A549 (cell line): ENCODE data around the gene FNTB. TPM values are rescaled to one million over a fixed set of nuclear protein-coding genes. Genes with fewer than 3 reads are reported as not detected.

Source experiments
- ATAC-seq, 2 experiments: fragments of 200-7000 bp in 1 of 2; fragments of >200 bp in 1 of 2; cut with Nextera tagmentation in 1 of 2; cut with Tn5 transposase in 1 of 2; 3 replicates each; pipeline versions ENCODE4 v1.8.0 to v1.9.1; 2018 to 2020; ENCODE audit warnings: mild to moderate bottlenecking in 1 of 2, moderate library complexity in 1 of 2
- CTCF ChIA-PET: fragments of 300-600 bp; sonication (Branson Sonifier 250); formaldehyde crosslinking; extraction: SDS; loops from one replicate; lab custom pipeline; 2021; ENCODE audit warnings: antibody characterized with exemption, inconsistent platforms; lab: Yijun Ruan, JAX
- POLR2A ChIA-PET: fragments of 350-600 bp; formaldehyde crosslinking; extraction: SDS; loops from one replicate; lab custom pipeline; 2021; ENCODE audit warnings: antibody characterized with exemption, inconsistent platforms; lab: Yijun Ruan, JAX
- DNase-seq, 2 experiments: peaks; one replicate each; pipeline versions ENCODE4 v3.0.0 to v3.0.0-alpha.2; 2011 to 2016; ENCODE audit warnings: low read depth in 1 of 2, low spot score in 1 of 2
- FAIRE-seq: peaks from 2 replicates; lab custom pipeline; 2011; peaks lifted over from hg19 to GRCh38; lab: Jason Lieb, UNC
- H3K27ac ChIP-seq, 2 experiments: fragments of >200 bp; sonication (Bioruptor Twin); formaldehyde crosslinking; 3 replicates each; pipeline ENCODE4 v1.5.1; 2016 to 2017
- H3K4me1 ChIP-seq: fragments of >200 bp; sonication (Bioruptor Twin); formaldehyde crosslinking; 3 replicates; pipeline ENCODE4 v1.6.1; 2016
- H3K4me2 ChIP-seq: fragments of >200 bp; sonication (Bioruptor Twin); formaldehyde crosslinking; 3 replicates; pipeline ENCODE4 v1.6.1; 2016
- H3K4me3 ChIP-seq: fragments of >200 bp; sonication (Bioruptor Twin); formaldehyde crosslinking; 3 replicates; pipeline ENCODE4 v1.5.1; 2016
- H3K9me3 ChIP-seq: fragments of >200 bp; sonication (Bioruptor Twin); formaldehyde crosslinking; 3 replicates; pipeline ENCODE4 v1.6.1; 2016
- ATOH8 ChIP-seq: fragments of 250-450 bp; sonication (Bioruptor Pico); IDR thresholded peaks from 2 replicates; pipeline ENCODE4 v1.5.0; 2020; ENCODE audit warnings: low read depth, mild to moderate bottlenecking, moderate library complexity
- BCL3 ChIP-seq: fragments of >200 bp; sonication (Bioruptor Twin); formaldehyde crosslinking; IDR thresholded peaks from 3 replicates; pipeline ENCODE4 v1.6.1; 2016
- CBX2 ChIP-seq: fragments of 200-600 bp; sonication (generic); IDR thresholded peaks from 2 replicates; pipeline ENCODE4 v1.6.1; 2016; ENCODE audit warnings: low read depth, mild to moderate bottlenecking, borderline replicate concordance
- CEBPB ChIP-seq, 2 experiments: fragments of >200 bp in 1 of 2; sonication (Bioruptor Twin) in 1 of 2; formaldehyde crosslinking in 1 of 2; IDR thresholded peaks; 2 replicates each; pipeline ENCODE4 v1.6.1; 2012 to 2016
- CHD2 ChIP-seq: fragments of 150-350 bp; IDR thresholded peaks from 2 replicates; pipeline ENCODE4 v1.6.1; 2014; ENCODE audit warnings: low read length; ENCODE audit not compliant: partially characterized antibody
- EHF ChIP-seq: fragments of 250-450 bp; sonication (Bioruptor Pico); IDR thresholded peaks from 2 replicates; pipeline ENCODE4 v1.5.0; 2020; ENCODE audit warnings: mild to moderate bottlenecking
- ESRRA ChIP-seq: fragments of 150-350 bp; IDR thresholded peaks from 2 replicates; pipeline ENCODE4 v1.6.1; 2014; ENCODE audit warnings: mild to moderate bottlenecking, low read length, borderline replicate concordance
- FOSB ChIP-seq: fragments of 250-450 bp; sonication (Bioruptor Pico); IDR thresholded peaks from 2 replicates; pipeline ENCODE4 v1.5.0; 2020; ENCODE audit warnings: mild to moderate bottlenecking, moderate library complexity
- FOXS1 ChIP-seq: fragments of 250-450 bp; sonication (Bioruptor Pico); IDR thresholded peaks from 2 replicates; pipeline ENCODE4 v1.5.0; 2020; ENCODE audit warnings: mild to moderate bottlenecking, moderate library complexity
- GATA3 ChIP-seq: IDR thresholded peaks from 2 replicates; pipeline ENCODE4 v1.6.1; 2012; ENCODE audit warnings: borderline replicate concordance
- HEYL ChIP-seq: fragments of 250-450 bp; sonication (Bioruptor Pico); IDR thresholded peaks from 2 replicates; pipeline ENCODE4 v1.8.0; 2021; ENCODE audit warnings: mild to moderate bottlenecking, moderate library complexity
- HMGXB4 ChIP-seq: fragments of 250-450 bp; sonication (Bioruptor Pico); IDR thresholded peaks from 2 replicates; pipeline ENCODE4 v1.5.0; 2021; ENCODE audit warnings: mild to moderate bottlenecking, moderate library complexity, borderline replicate concordance
- HOXB5 ChIP-seq: fragments of 250-450 bp; sonication (Bioruptor Pico); IDR thresholded peaks from 2 replicates; pipeline ENCODE4 v1.5.0; 2020; ENCODE audit warnings: mild to moderate bottlenecking, moderate library complexity
- JUN ChIP-seq, 2 experiments: fragments of >200 bp; sonication (Bioruptor Twin); formaldehyde crosslinking; IDR thresholded peaks; 2 replicates in 1 of 2; 3 replicates in 1 of 2; pipeline ENCODE4 v1.6.1; 2016 to 2017
- KDM1A ChIP-seq: fragments of 200-600 bp; sonication (generic); IDR thresholded peaks from 2 replicates; pipeline ENCODE4 v1.6.1; 2016; ENCODE audit warnings: low read depth, mild to moderate bottlenecking
- MAX ChIP-seq: IDR thresholded peaks from 2 replicates; pipeline ENCODE4 v1.6.1; 2012
- MYC ChIP-seq: IDR thresholded peaks from 2 replicates; pipeline ENCODE4 v1.6.1; 2012; ENCODE audit warnings: mild to moderate bottlenecking, inconsistent platforms, low read length, improper control_type of control experiment, borderline replicate concordance
- POLR2A ChIP-seq: IDR thresholded peaks from 2 replicates; pipeline ENCODE4 v1.6.1; 2012; ENCODE audit warnings: mild to moderate bottlenecking, low read length
- POLR2AphosphoS2 ChIP-seq: conservative IDR thresholded peaks from 2 replicates; pipeline ENCODE4 v1.6.1; 2012; ENCODE audit warnings: low read length, improper control_type of control experiment, inconsistent platforms
- REST ChIP-seq: fragments of 200-600 bp; sonication (generic); IDR thresholded peaks from 2 replicates; pipeline ENCODE4 v1.6.1; 2016; ENCODE audit warnings: antibody characterized with exemption, mild to moderate bottlenecking, moderate library complexity
- ZC3H11A ChIP-seq: fragments of 450-650 bp; IDR thresholded peaks from 2 replicates; pipeline ENCODE4 v1.6.1; 2014; ENCODE audit warnings: antibody characterized with exemption, mild to moderate bottlenecking
- ZFP36 ChIP-seq: fragments of 450-650 bp; IDR thresholded peaks from 2 replicates; pipeline ENCODE4 v1.6.1; 2014; ENCODE audit warnings: borderline replicate concordance; ENCODE audit not compliant: partially characterized antibody
- WGBS: methylation state at CpG from one replicate; pipeline ENCODE4 v1.1.6; 2017; ENCODE audit errors: missing lambda C conversion rate; 5-methylcytosine and 5-hydroxymethylcytosine counted together
- polyA plus RNA-seq, 4 experiments: library from polyadenylated mRNA; depleted of rRNA in 3 of 4; stranded (reverse); fragments of >200 nt; fragmentation: RNase III in 1 of 4; extraction: RNeasy Plus Mini Kit Qiagen cat#74134 plus additional on column Dnase treatment in 1 of 4; gene quantifications; 2 replicates in 3 of 4; 3 replicates in 1 of 4; pipeline ENCODE4 v1.2.3, GENCODE V29; 2011 to 2017

FNTB gene
- polyA plus RNA-seq, 2 of the 4 experiments (the other 2 are of a cell fraction), result 28.5 to 41.9 TPM

GRCh38 chr14:65053466-65053865, 66.8 kb downstream of the FNTB start:
- Histone ChIP-seq H3K4me3 (no peak overlapping the region), H3K4me2 (no peak overlapping the region), H3K27ac (no peak overlapping the region), H3K9me3 (no peaks in the 10 kb centered on the region)
- CTCF ChIA-PET, result interaction anchor here (0.8 kb wide), 1 partner anchor 38 kb away, joined by 3 read pairs; no protein-coding TSS in a partner anchor
- POLR2A ChIA-PET, result no interaction called here
- FAIRE-seq (no peak), ATAC-seq (no peak)
- TF ChIP-seq ESRRA, result no peak
- no peak for TF ChIP-seq CEBPB (IDR thresholded peaks at IDR 0.05)
- TF ChIP-seq, all 56 proteins: peak for 0
- no peak for DNase-seq
- H3K4me1 ChIP-seq, result no peaks in the 10 kb centered on the region
- WGBS, result 91% methylated on average over 3 of the region's 3 CpGs

GRCh38 chr14:65054471-65055085, 67.9 kb downstream of the FNTB start:
- CTCF ChIA-PET, result interaction anchor here (1.4 kb wide), 1 partner anchor 14 kb away, joined by 3 read pairs; no protein-coding TSS in a partner anchor
- FAIRE-seq, result no peak

More at GRCh38 chr14:65054471-65055085, 67.9 kb downstream of the FNTB start:
- DNase-seq, result no peak
- H3K9me3 ChIP-seq, result no peaks in the 10 kb centered on the region
- H3K4me3 ChIP-seq, result no peak overlapping the region
- no peak overlapping the region for H3K4me2 ChIP-seq
- POLR2A ChIA-PET, result no interaction called here
- no peak for TF ChIP-seq ZFP36
- no peak for TF ChIP-seq ZC3H11A
- TF ChIP-seq HEYL (CRISPR knock-in tag), result no peak
- no peak for TF ChIP-seq EHF
- no peak for TF ChIP-seq POLR2A
- TF ChIP-seq REST, result no peak
- no peak for TF ChIP-seq HOXB5 (CRISPR knock-in tag)
- TF ChIP-seq FOSB (CRISPR knock-in tag), result no peak
- no peak for TF ChIP-seq MAX
- no peak for TF ChIP-seq MYC
- TF ChIP-seq GATA3, result no peak
- no peak for TF ChIP-seq FOXS1
- no peak for TF ChIP-seq POLR2AphosphoS2
- no peak for TF ChIP-seq CHD2
- no peak for TF ChIP-seq JUN (IDR thresholded peaks at IDR 0.05)
- no peak for TF ChIP-seq KDM1A
- TF ChIP-seq HMGXB4 (CRISPR knock-in tag), result no peak
- TF ChIP-seq BCL3, result no peak
- no peak for TF ChIP-seq CBX2
- TF ChIP-seq ATOH8 (CRISPR knock-in tag), result no peak
- no peaks in the 10 kb centered on the region for H3K4me1 ChIP-seq
- H3K27ac ChIP-seq, result no peak overlapping the region
- 93% methylated on average over 23 of the region's 23 CpGs for WGBS
- ATAC-seq, result peak; percentile 54 to 60; a peak in 4 of 6 replicates
